Immature natural killer cell (primary cell): Measurements from ENCODE around the gene EPC2. TPM values are rescaled to one million over a fixed set of nuclear protein-coding genes. Genes with fewer than 3 reads are reported as not detected.
A peak's percentile ranks its signal among the peaks of the same experiment; 100 is the strongest.
"Not testable (repeated sequence)": the region's sequence is repeated elsewhere in the genome, so short reads cannot be mapped to it uniquely, and the experiment has no call there.

Experiments used
- DNase-seq, 3 donors: peaks; one replicate each; pipeline ENCODE4 v3.0.0; 2022; ENCODE audit warnings: mixed read lengths in 1 of 3
- H3K27ac Mint-ChIP-seq, 6 donors: one replicate each; pipeline ENCODE4 v1.8.0; 2020; ENCODE audit warnings: mixed read lengths in 6 of 6, mild to moderate bottlenecking in 5 of 6, inconsistent platforms in 4 of 6, moderate library complexity in 3 of 6
- H3K27me3 Mint-ChIP-seq, 3 donors: one replicate each; pipeline ENCODE4 v1.8.0; 2020 to 2021; ENCODE audit warnings: low read depth in 3 of 3, mild to moderate bottlenecking in 3 of 3, mixed read lengths in 3 of 3, moderate library complexity in 3 of 3, inconsistent platforms in 1 of 3
- H3K36me3 Mint-ChIP-seq, 3 donors: one replicate each; pipeline ENCODE4 v1.8.0; 2020; ENCODE audit warnings: mixed read lengths in 3 of 3, inconsistent platforms in 2 of 3, mild to moderate bottlenecking in 2 of 3
- H3K4me1 Mint-ChIP-seq, 2 donors: one replicate each; pipeline ENCODE4 v1.8.0; 2020; ENCODE audit warnings: inconsistent platforms in 2 of 2, mild to moderate bottlenecking in 2 of 2, mixed read lengths in 2 of 2, moderate library complexity in 1 of 2
- H3K4me3 Mint-ChIP-seq, 5 donors: one replicate each; pipeline ENCODE4 v1.8.0; 2020; ENCODE audit warnings: mild to moderate bottlenecking in 5 of 5, mixed read lengths in 5 of 5, inconsistent platforms in 3 of 5, moderate library complexity in 3 of 5
- H3K9me3 Mint-ChIP-seq, 6 donors: one replicate each; pipeline ENCODE4 v1.8.0; 2020; ENCODE audit warnings: mild to moderate bottlenecking in 6 of 6, mixed read lengths in 6 of 6, inconsistent platforms in 4 of 6, moderate library complexity in 3 of 6
- polyA plus RNA-seq, 3 donors: library from polyadenylated mRNA; unstranded; fragments of 300-500 nt; fragmentation: Illumina TruSeq; gene quantifications; one replicate each; pipeline ENCODE4 v1.2.3, GENCODE V29; 2021

The EPC2 gene
- polyA plus RNA-seq, 3 donors from 2014 or later = 1.8 to 2.8 (median 2.8) TPM

DNA sequence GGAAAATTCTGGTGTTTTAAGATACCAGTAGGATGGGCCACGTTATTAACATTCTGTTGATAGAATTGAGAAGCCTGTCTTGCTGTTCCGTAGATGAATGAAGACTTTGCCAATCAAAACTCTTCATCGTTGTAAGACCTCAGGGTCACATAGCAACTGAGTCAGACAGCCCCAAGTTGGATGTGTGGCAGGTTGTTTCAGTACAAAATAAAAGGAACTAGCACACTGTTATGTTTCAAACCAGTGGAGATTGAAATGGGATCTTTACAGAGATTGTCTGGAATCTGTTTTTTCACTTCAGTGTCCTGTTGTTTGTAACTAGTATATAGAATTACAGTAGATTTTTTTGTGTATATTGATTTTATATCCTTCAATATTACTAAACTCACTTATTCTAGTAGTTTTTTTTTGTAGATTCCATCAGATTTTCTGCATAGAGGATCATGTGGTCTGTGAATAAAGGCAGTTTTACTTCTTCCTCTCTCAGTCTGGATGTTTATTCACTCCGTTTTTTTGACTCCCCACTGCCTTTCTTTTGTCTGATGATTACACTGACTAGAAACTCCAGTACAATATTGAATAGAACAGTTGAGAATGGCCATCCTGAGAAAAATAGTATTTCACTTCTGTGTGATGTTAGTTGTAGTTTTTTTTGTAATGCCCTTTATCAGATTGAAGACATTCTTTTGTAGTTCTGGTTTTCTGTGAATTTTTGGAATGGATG, 22.7 kb downstream of the EPC2 start:
- Mint-ChIP-seq H3K36me3 (no peaks in the 10 kb centered on the region), H3K27me3 (peaks cover 2 to 3% (median 2%) of the 10 kb centered on the region in 3 donors), H3K27ac (peak overlapping the region in 3 of 6 donors; percentile 8 to 44 (median 29)), H3K4me1 (peaks cover 71 to 87% of the 10 kb centered on the region in 2 donors), H3K4me3 (peak overlapping the region in 3 of 5 donors; percentile 20 to 45 (median 26)), H3K9me3 (peaks cover 0 to 2% (median 0%) of the 10 kb centered on the region in 6 donors)
- DNase-seq = no peak

DNA sequence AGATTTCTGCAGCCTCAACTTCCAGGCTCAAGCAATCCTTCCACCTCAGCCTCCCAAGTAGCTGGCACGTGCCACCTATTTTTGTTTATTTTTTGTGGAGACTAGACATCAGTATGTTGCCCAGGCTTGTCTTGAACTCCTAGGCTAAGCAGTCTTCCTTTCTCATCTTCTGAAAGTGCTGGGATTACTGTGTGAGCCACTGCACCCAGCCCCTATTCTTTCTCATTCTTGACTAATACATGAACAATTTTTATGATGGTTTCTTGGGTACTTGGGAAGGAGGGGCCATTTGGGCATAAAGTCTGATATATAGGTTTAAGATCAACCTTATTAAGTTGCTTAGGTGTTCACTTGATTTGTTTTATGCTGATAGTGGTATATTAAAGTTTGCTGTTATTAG, 26.2 kb downstream of the EPC2 start:
- Mint-ChIP-seq H3K27ac (no peak overlapping the region), H3K9me3 (peaks cover 0 to 4% (median 2%) of the 10 kb centered on the region in 6 donors), H3K4me3 (peak overlapping the region in 3 of 5 donors; percentile 31 to 44 (median 37)), H3K36me3 (peaks cover 0 to 8% (median 3%) of the 10 kb centered on the region in 3 donors), H3K27me3 (peaks cover 2 to 3% (median 2%) of the 10 kb centered on the region in 3 donors), H3K4me1 (peaks cover 79 to 96% of the 10 kb centered on the region in 2 donors)
- no peak for DNase-seq

DNA sequence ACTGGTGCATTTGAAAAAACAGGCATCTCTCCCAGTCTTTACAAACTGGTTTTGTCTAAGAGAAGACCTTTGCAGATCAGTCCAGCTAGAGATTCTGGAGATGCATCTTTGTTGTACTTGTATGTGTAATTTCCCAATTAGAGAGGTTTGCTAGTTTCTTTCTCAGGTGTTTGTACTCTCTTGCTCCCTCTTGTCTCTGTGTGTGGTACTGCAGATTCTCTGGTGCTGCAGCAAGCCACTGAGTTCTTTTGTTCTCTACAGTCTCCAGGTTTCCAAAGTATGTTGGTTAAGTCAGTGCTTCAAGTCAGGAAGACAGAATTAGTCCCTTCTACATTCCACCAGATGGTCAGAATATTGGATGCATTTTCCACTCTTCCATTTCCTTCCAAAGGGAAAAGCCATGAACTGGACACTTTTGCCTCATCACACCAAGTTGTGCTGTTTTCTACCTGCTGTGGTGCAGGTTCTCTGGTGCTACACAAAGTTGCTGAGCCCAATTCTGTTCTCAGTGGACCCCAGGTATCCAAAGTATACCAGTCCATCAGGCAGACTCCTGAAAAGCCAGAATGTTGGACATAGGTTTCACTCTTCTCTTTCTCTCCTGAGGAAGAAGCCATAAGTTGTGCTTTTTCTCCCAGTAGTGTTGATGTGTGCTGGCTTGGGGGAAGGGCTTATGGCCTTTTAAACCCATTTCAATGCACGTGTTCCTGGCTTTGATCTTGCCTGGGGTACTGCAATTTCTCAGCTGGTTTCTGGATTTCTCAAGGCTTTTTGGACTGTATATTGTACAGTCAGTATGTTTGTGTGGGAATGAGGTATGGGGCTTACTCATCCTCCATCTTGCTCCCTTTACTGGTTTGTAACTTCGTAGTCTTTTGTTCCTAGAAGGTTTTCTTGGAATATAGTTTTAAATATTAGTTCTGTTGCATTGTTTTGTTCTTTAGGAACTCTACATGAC, 29.8 kb downstream of the EPC2 start:
- H3K27ac Mint-ChIP-seq = peak overlapping the region in 1 of 6 donors; percentile 1
- H3K9me3 Mint-ChIP-seq = peaks cover 0 to 4% (median 2%) of the 10 kb centered on the region in 6 donors
- DNase-seq = peak; percentile 26 to 37 (median 33)
- H3K4me1 Mint-ChIP-seq = peaks cover 62 to 89% of the 10 kb centered on the region in 2 donors
- H3K36me3 Mint-ChIP-seq = peaks cover 0 to 8% (median 3%) of the 10 kb centered on the region in 3 donors
- H3K27me3 Mint-ChIP-seq = peaks cover 0 to 3% (median 0%) of the 10 kb centered on the region in 3 donors
- peak overlapping the region in 4 of 5 donors; percentile 2 to 46 (median 16) for H3K4me3 Mint-ChIP-seq

DNA sequence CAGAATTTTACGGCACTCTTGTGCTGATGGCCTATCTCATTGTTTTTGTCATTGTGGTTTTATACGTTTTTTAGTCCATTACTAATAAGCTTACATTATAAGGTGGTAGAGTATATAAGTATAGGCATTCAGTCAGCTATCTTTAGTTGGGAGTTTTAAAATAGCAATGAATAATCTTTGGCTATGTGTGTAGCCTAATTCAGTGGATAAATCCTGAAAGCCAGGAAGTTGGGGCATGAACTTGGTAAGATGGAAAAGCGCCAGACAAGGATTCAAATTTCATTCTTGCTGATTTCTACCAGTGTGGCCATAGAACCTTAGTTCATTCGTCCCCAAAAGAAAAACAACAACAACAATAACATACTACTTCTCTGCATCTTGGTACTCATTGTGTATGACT, 31.2 kb downstream of the EPC2 start:
- Mint-ChIP-seq H3K9me3 (peaks cover 0 to 4% (median 2%) of the 10 kb centered on the region in 6 donors), H3K27ac (no peak overlapping the region)

DNA sequence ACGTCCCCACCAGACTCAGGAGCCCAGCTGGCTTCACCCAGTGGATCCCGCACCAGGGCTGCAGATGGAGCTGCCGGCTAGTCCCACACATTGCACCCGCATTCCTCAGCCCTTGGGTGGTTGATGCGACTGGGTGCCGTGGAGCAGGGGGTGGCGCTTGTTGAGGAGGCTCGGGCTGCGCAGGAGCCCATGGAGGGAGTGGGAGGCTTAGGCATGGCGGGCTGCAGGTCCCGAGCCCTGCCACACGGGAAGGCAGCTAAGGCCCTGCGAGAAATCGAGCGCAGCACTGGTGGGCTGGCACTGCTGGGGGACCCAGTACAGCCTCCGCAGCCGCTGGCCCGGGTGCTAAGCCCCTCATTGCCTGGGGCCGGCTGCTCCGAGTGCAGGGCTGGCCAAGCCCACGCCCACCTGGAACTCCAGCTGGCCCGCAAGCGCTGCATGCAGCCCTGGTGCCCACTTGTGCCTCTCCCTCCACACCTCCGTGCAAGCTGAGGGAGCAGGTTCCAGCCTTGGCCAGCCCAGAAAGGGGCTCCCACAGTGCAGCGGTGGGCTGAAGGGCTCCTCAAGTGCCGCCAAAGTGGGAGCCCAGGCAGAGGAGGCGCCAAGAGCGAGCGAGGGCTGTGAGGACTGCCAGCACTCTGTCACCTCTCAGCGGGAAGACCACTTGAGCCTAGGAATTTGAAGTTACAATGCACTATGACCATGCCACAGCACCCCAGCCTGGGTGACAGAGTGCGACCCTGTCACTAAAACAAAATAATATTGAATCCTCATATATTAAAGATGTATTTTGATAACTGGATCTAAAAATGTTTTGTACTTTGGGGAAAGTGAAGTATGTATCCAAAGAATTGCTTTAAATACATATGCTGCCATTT, 34.0 kb downstream of the EPC2 start:
- H3K36me3 Mint-ChIP-seq, H3K27ac Mint-ChIP-seq, H3K27me3 Mint-ChIP-seq, DNase-seq, H3K9me3 Mint-ChIP-seq, H3K4me3 Mint-ChIP-seq: not testable (repeated sequence)
- peaks cover 58 to 88% of the 10 kb centered on the region in 2 donors for H3K4me1 Mint-ChIP-seq

More for the DNA sequence above, 31.2 kb downstream of the EPC2 start:
- no peak overlapping the region for H3K4me3 Mint-ChIP-seq
- H3K4me1 Mint-ChIP-seq = peaks cover 59 to 89% of the 10 kb centered on the region in 2 donors
- H3K27me3 Mint-ChIP-seq = peaks cover 0 to 3% (median 0%) of the 10 kb centered on the region in 3 donors
- H3K36me3 Mint-ChIP-seq = peaks cover 0 to 8% (median 3%) of the 10 kb centered on the region in 3 donors
- no peak for DNase-seq

DNA sequence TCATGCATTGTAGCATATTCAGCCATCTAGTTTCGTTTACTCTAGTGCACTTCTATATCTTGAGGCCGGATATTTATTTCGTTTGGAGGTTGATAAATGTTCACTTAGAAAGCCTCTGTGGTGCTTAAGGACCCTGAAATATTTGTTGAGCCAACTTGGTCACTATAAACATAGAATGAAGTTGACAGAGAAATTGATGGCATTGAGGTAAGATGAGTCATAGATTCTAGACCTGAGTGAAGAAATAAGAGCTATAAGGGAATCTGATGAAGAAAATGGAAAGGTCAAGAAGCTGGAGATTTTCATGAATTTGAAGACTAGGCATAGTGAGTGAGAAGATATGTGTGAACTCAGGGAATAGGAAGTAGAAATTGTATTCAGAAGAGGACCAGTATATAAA, 35.9 kb downstream of the EPC2 start:
- Mint-ChIP-seq H3K4me3 (peak overlapping the region in 1 of 5 donors; percentile 1), H3K36me3 (no peaks in the 10 kb centered on the region), H3K9me3 (no peaks in the 10 kb centered on the region), H3K4me1 (peaks cover 55 to 87% of the 10 kb centered on the region in 2 donors), H3K27ac (peak overlapping the region in 2 of 6 donors; percentile 3 to 4), H3K27me3 (peaks cover 0 to 4% (median 0%) of the 10 kb centered on the region in 3 donors)
- no peak for DNase-seq

DNA sequence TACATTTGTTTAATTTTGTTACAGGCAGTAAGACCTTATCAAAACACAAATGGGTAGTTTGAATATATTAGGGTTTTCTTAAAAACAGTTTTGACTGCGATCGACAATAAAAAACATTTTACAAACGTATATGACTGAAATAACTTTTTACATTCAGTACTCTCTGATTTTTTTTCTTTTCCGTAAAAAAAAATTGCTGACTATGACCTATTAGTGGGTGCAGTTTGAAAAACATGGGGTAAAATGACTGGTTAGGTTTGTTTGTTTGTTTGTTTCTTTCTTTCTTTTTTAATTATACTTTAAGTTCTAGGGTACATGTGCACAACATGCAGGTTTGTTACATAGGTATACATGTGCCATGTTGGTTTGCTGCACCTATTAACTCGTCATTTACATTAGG, 36.9 kb downstream of the EPC2 start:
- Mint-ChIP-seq H3K9me3 (no peaks in the 10 kb centered on the region), H3K27me3 (peaks cover 0 to 6% (median 0%) of the 10 kb centered on the region in 3 donors), H3K27ac (no peak overlapping the region), H3K4me1 (peaks cover 56 to 87% of the 10 kb centered on the region in 2 donors), H3K36me3 (no peaks in the 10 kb centered on the region), H3K4me3 (no peak overlapping the region)
- DNase-seq = no peak

DNA sequence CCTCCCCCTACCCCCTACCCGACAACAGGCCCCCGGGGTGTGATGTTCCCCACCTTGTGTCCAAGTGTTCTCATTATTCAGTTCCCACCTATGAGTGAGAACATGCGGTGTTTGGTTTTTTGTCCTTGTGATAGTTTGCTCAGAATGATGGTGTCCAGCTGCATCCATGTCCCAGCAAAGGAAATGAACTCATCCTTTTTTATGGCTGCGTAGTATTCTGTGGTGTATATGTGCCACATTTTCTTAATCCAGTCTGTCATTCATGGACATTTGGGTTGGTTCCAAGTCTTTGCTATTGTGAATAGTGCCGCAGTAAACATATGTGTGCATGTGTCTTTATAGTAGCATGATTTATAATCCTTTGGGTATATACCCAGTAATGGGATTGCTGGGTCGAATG, 37.3 kb downstream of the EPC2 start:
- H3K36me3 Mint-ChIP-seq, DNase-seq, H3K9me3 Mint-ChIP-seq, H3K4me3 Mint-ChIP-seq, H3K27me3 Mint-ChIP-seq, H3K27ac Mint-ChIP-seq: not testable (repeated sequence)
- H3K4me1 Mint-ChIP-seq = peaks cover 55 to 87% of the 10 kb centered on the region in 2 donors

DNA sequence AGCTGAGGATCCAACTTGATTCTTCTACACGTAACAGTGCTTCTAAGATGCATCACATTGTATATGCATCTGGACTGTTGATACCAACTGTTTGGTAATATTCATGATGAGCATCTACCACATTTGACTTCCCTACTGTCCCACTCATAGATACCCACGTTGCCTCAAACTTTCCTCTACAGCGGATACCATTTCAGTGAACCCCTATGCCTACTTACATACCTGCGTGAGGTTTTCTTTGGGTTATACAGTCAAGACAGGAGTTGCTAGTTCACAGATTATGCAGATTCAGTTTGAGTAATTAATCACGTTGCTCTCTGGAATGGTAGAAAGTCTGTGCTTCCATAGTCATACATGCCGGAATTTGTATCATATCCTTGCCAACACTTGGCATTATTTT, 40.0 kb downstream of the EPC2 start:
- H3K9me3 Mint-ChIP-seq = no peaks in the 10 kb centered on the region
- no peak overlapping the region for H3K27ac Mint-ChIP-seq
- H3K36me3 Mint-ChIP-seq = no peaks in the 10 kb centered on the region
- no peak for DNase-seq
- peaks cover 0 to 7% (median 3%) of the 10 kb centered on the region in 3 donors for H3K27me3 Mint-ChIP-seq
- peaks cover 61 to 92% of the 10 kb centered on the region in 2 donors for H3K4me1 Mint-ChIP-seq
- peak overlapping the region in 1 of 5 donors; percentile 2 for H3K4me3 Mint-ChIP-seq

DNA sequence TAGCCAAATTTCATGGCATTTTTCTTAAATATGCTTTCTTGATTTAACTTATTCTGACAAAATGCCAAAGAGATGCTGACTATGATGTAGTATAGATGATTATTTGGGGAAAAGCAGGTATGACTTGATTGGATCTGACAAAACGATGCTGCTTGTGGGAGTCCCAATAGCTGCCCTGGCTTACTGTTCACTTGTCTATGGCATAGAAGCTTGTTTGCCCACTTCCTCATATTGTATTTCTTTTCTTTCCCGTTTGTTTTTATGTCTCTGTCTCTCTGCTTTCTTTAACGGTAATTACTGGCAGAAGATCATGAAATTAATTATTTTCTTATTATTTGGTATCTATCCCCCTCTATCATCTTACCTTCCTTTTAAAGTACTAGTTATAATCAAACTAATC, 43.0 kb downstream of the EPC2 start:
- Mint-ChIP-seq H3K4me1 (peaks cover 50 to 87% of the 10 kb centered on the region in 2 donors), H3K9me3 (no peaks in the 10 kb centered on the region), H3K36me3 (peaks cover 3 to 11% (median 7%) of the 10 kb centered on the region in 3 donors), H3K27me3 (peaks cover 0 to 5% (median 3%) of the 10 kb centered on the region in 3 donors), H3K4me3 (no peak overlapping the region), H3K27ac (no peak overlapping the region)
- DNase-seq = no peak

DNA sequence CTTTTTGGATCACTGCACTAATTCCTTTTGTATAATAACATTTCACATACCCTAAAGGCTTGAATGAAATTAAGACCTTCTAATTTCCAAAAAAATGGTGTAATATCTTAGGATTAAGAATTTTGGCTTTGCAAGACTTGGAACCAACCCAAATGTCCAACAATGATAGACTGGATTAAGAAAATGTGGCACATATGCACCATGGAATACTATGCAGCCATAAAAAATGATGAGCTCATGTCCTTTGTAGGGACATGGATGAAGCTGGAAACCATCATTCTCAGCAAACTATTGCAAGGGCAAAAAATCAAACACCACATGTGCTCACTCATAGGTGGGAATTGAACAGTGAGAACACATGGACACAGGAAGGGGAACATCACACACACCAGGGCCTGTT, 43.5 kb downstream of the EPC2 start:
- peaks cover 3 to 11% (median 7%) of the 10 kb centered on the region in 3 donors for H3K36me3 Mint-ChIP-seq
- H3K4me3 Mint-ChIP-seq, H3K27ac Mint-ChIP-seq, DNase-seq, H3K27me3 Mint-ChIP-seq, H3K9me3 Mint-ChIP-seq: not testable (repeated sequence)
- H3K4me1 Mint-ChIP-seq = peaks cover 46 to 83% of the 10 kb centered on the region in 2 donors

DNA sequence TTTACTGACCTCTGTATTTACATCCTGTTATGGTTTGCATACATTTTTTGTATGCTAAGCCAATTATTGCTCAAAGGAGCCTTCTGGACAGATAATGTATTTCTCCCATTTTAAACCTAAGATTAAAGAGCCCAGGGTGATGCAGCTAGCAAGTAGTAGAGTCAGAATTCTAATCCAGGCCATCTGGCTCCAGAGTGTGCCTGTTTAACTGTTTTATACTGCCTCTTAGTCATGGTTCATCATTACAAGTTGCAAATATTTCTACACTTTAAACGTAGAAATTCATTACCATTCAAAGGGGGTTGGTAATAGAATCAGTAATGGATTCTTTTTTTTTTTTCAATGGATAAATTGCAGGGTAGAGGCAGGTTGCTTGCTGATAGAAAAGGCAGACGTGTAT, 52.4 kb downstream of the EPC2 start:
- Mint-ChIP-seq H3K4me3 (no peak overlapping the region), H3K27me3 (peaks cover 0 to 2% (median 1%) of the 10 kb centered on the region in 3 donors), H3K36me3 (peaks cover 22 to 26% (median 26%) of the 10 kb centered on the region in 3 donors), H3K27ac (peak overlapping the region in 4 of 6 donors; percentile 4 to 62 (median 15)), H3K4me1 (peaks cover 25 to 82% of the 10 kb centered on the region in 2 donors), H3K9me3 (peaks cover 7 to 23% (median 13%) of the 10 kb centered on the region in 6 donors)
- no peak for DNase-seq

DNA sequence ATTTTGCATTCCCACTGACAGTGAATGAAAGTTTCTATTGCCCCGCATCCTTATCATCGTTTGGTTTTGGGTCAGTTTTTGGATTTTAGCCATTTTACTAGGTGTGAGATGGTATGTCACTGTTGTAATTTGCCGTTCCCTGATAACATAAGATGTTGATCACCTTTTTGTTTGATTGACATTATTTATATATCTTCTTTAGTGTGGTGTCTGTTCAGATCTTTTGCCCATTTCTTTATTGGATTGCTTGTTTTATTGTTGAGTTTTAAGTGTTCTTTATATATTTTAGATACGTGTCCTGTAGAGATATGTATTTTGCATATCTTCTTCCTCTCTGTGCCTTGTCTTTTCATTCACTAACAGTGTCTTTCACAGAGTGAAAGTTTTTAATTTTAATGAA, 55.3 kb downstream of the EPC2 start:
- H3K9me3 Mint-ChIP-seq = peaks cover 7 to 23% (median 13%) of the 10 kb centered on the region in 6 donors
- H3K27ac Mint-ChIP-seq = no peak overlapping the region
- peaks cover 24 to 29% (median 27%) of the 10 kb centered on the region in 3 donors for H3K36me3 Mint-ChIP-seq
- H3K4me3 Mint-ChIP-seq = no peak overlapping the region
- H3K27me3 Mint-ChIP-seq = peaks cover 0 to 2% (median 1%) of the 10 kb centered on the region in 3 donors
- no peak for DNase-seq
- peaks cover 34 to 89% of the 10 kb centered on the region in 2 donors for H3K4me1 Mint-ChIP-seq
